Keratinocyte (primary cell): ENCODE data around the gene ITGB2.

Experiments used
- CTCF ChIP-seq, 3 experiments: IDR thresholded peaks in 1 of 3; conservative IDR thresholded peaks in 1 of 3; optimal IDR thresholded peaks in 1 of 3; 2 replicates in 2 of 3; 3 replicates in 1 of 3; pipeline versions ENCODE3 to v1.5.1; 2011; ENCODE audit warnings: low read length in 3 of 3, mild to moderate bottlenecking in 3 of 3, moderate library complexity in 2 of 3, control low read depth in 1 of 3, inconsistent platforms in 1 of 3; ENCODE audit not compliant: insufficient read depth in 2 of 3; ENCODE audit errors: extremely low read depth in 1 of 3
- EZH2 ChIP-seq: IDR thresholded peaks from one replicate; pipeline ENCODE4 v1.6.1; 2012; ENCODE audit warnings: inconsistent platforms, mild to moderate bottlenecking, low read length, moderate library complexity

- no peak for TF ChIP-seq CTCF (optimal IDR thresholded peaks at IDR 0.05 in 1 of 3, IDR thresholded peaks at IDR 0.05 in 1 of 3, conservative IDR thresholded peaks at IDR 0.05 in 1 of 3; ENCODE audit: extremely low read depth in 1 of 3, insufficient read depth in 2 of 3, low read length in 3 of 3)
- TF ChIP-seq EZH2 = no peak
Measured at GRCh38 chr21:44881198-44881872, 39.4 kb downstream of the ITGB2 start.
